ENCODE measurements around the gene ZP3. TPM values are rescaled to one million over a fixed set of nuclear protein-coding genes. Genes with fewer than 3 reads are reported as not detected.
"Not testable (repeated sequence)": the region's sequence is repeated elsewhere in the genome, so short reads cannot be mapped to it uniquely, and the experiment has no call there.

Gene ZP3
- total and polyA plus RNA-seq, 8 donors: 1.0 to 13.8 (median 3.1) TPM

DNA sequence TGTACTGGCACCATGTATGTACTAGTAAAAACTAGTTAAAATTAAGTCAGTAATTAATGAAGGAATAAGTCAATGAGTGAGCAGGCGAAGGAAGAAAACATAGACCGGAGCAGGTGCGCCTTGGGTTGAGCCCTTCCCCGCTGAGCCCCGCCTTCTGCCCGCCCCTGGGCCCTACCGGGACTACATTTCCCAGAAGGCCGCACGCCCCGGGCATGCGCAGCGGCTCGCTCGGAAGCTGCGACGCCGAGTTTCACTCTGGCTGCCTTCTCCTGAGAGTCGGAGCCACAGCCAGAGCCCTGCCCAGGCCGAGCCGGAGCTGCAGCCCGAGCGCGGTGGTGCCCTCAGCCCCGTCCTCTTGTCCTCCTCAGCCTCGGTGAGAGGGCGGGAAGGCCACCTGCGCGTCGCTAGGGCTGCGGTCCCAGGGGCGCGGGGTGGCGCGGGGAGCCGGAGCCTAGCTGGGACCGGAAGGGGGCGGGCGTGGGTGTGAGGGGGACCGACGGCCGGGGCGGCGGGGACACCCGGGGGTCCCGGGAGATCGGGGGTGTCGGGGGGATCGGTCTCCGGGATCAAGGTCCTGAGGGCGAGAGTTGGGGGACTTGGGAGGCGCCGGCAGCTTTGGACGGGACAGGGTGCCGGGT is 36.8 kb downstream of the ZP3 start, which contains the start of gene DTX2:
Gene DTX2 (plus strand): TSS at position 246 of the 638 bp plus-strand sequence. CDS start 18,801 bp downstream, outside the sequence.
- H3K36me3 ChIP-seq; H3K27ac ChIP-seq; H3K4me1 ChIP-seq; H3K27me3 ChIP-seq; H3K9me3 ChIP-seq; intact Hi-C loops (cut with DNase I): not testable (repeated sequence)
- ATAC-seq (peak; percentile 97), DNase-seq (peak in 1 of 4 donors; percentile 81)
- H3K4me3 ChIP-seq: peak within 1 kb of the TSS; percentile 21 to 42

- ATAC-seq: peak; percentile 49
- H3K9me3 ChIP-seq; intact Hi-C loops (cut with DNase I); H3K4me1 ChIP-seq; DNase-seq; H3K27ac ChIP-seq; H3K4me3 ChIP-seq; H3K36me3 ChIP-seq; H3K27me3 ChIP-seq: not testable (repeated sequence)
Measured at GRCh38 chr7:76462271-76462882, 37.6 kb downstream of the ZP3 start.

- H3K9me3 ChIP-seq; intact Hi-C loops (cut with DNase I); DNase-seq; H3K27me3 ChIP-seq; H3K27ac ChIP-seq; H3K4me1 ChIP-seq; ATAC-seq; H3K36me3 ChIP-seq; H3K4me3 ChIP-seq: not testable (repeated sequence)
Measured at GRCh38 chr7:76464959-76465358, 40.2 kb downstream of the ZP3 start.

- ATAC-seq: peak; percentile 1
- DNase-seq; H3K27ac ChIP-seq; H3K27me3 ChIP-seq; H3K36me3 ChIP-seq; H3K9me3 ChIP-seq; H3K4me3 ChIP-seq; H3K4me1 ChIP-seq; intact Hi-C loops (cut with DNase I): not testable (repeated sequence)
Measured at GRCh38 chr7:76465950-76466349, 41.2 kb downstream of the ZP3 start.

DNA sequence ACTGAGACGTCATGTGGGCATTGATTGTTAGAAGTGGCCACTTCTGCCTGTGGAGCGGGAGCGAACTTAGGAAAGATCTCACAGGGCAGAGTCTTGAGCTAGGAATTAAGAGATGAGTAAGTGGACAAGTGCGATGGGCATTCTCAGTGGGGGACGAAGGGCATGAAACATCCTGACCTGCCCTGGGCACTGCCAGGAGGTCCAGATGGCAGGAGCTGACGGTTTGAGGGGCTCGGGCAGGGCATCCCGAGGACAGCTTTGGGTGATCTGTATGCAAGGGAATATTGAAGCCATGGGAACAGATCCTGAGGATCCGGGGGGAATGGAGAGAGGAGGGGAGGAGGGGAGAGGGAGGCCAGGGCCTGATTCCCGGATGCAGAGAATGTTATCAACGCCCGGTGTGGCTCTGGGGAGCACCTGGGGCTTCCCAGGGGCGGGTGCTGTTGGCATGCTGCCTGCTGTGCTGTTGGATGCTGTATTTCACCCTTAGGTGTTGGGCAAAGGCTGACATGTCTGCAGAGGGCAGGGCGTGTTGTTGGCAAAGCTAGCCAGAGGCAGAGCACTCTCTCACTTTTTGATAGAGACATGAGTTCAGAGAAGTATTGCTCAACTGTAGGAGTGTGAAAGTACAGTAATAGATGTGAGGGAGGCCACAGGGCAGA is 43.1 kb downstream of the ZP3 start:
- H3K9me3 ChIP-seq; H3K36me3 ChIP-seq; H3K4me3 ChIP-seq; H3K27ac ChIP-seq; H3K27me3 ChIP-seq; intact Hi-C loops (cut with DNase I); H3K4me1 ChIP-seq: not testable (repeated sequence)
- peak in 2 of 4 donors; percentile 46 to 79 for DNase-seq
- peak; percentile 86 for ATAC-seq

DNA sequence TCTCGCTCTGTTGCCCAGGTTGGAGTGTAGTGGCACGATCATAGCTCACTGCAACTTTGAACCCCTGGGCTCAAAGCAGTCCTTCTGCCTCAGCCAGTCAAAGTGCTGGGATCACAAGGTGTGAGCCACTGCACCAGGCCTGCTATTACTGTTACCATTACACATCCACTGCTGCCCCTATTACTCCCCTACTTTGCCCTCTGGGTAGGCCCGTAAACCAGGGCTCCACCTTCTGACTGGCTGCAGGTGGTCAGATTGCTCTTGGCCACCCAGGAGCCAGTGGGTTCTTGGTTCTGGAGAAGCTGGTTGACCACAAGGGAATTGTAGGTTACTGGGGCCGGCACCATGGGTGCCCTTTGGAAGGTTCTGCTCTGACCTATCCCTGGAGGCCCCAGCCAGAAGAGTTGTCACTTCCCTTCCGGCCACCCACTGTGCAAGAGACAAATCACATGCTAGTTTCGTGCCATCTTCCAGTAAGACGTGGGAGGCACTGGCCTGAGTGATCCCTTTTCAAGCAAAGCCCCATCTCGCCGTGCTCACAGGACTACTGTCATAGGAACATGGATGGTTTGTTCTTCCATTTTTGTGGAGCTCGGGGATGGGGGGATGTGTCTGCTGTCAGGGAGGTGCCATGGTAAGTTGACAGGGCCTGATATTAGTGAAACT is 46.9 kb downstream of the ZP3 start:
- peak; percentile 25 for ATAC-seq
- H3K27ac ChIP-seq; H3K9me3 ChIP-seq; intact Hi-C loops (cut with DNase I); H3K27me3 ChIP-seq; H3K4me1 ChIP-seq; H3K4me3 ChIP-seq: not testable (repeated sequence)
- H3K36me3 ChIP-seq: peaks cover 0 to 12% of the 10 kb centered on the region in 2 donors
- DNase-seq: peak in 1 of 4 donors; percentile 38

DNA sequence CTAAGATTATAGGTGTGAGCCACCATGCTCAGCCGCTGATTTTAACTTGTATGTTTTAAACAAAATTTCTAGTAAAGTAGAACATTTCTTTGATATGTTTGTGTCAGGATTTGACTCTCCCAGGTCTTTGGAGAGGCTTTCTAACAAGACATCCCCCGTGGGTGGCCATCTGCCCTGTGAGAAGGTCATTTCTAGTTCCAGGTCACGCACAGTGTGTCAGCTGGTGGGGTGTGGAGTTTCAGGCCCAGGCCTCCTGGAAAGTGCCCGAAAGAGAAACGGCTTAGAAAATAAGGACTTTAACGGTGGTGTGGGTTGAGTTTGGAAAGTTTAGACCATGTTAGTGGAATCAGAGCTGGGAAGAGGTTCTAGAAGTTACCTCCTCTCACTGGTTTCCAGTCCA is 48.3 kb downstream of the ZP3 start:
- H3K9me3 ChIP-seq; H3K27ac ChIP-seq; H3K4me3 ChIP-seq; ATAC-seq; H3K4me1 ChIP-seq; H3K27me3 ChIP-seq; DNase-seq; intact Hi-C loops (cut with DNase I): not testable (repeated sequence)
- peaks cover 0 to 11% of the 10 kb centered on the region in 2 donors for H3K36me3 ChIP-seq

GRCh38 chr7:76476280-76476679 is 51.5 kb downstream of the ZP3 start:
- H3K9me3 ChIP-seq; H3K4me3 ChIP-seq; H3K27ac ChIP-seq; ATAC-seq; H3K27me3 ChIP-seq; intact Hi-C loops (cut with DNase I); DNase-seq; H3K4me1 ChIP-seq: not testable (repeated sequence)
- peaks cover 0 to 23% of the 10 kb centered on the region in 2 donors for H3K36me3 ChIP-seq

- DNase-seq; H3K27ac ChIP-seq; H3K9me3 ChIP-seq; intact Hi-C loops (cut with DNase I); H3K4me1 ChIP-seq; H3K27me3 ChIP-seq; ATAC-seq; H3K4me3 ChIP-seq: not testable (repeated sequence)
- H3K36me3 ChIP-seq: peaks cover 0 to 25% of the 10 kb centered on the region in 2 donors
Measured at GRCh38 chr7:76476742-76477474, 52.2 kb downstream of the ZP3 start.

- DNase-seq; H3K9me3 ChIP-seq; H3K4me3 ChIP-seq; ATAC-seq; H3K27me3 ChIP-seq; H3K4me1 ChIP-seq; intact Hi-C loops (cut with DNase I); H3K27ac ChIP-seq: not testable (repeated sequence)
- H3K36me3 ChIP-seq: peaks cover 0 to 41% of the 10 kb centered on the region in 2 donors
Measured at GRCh38 chr7:76479628-76480027, 54.9 kb downstream of the ZP3 start.

DNA sequence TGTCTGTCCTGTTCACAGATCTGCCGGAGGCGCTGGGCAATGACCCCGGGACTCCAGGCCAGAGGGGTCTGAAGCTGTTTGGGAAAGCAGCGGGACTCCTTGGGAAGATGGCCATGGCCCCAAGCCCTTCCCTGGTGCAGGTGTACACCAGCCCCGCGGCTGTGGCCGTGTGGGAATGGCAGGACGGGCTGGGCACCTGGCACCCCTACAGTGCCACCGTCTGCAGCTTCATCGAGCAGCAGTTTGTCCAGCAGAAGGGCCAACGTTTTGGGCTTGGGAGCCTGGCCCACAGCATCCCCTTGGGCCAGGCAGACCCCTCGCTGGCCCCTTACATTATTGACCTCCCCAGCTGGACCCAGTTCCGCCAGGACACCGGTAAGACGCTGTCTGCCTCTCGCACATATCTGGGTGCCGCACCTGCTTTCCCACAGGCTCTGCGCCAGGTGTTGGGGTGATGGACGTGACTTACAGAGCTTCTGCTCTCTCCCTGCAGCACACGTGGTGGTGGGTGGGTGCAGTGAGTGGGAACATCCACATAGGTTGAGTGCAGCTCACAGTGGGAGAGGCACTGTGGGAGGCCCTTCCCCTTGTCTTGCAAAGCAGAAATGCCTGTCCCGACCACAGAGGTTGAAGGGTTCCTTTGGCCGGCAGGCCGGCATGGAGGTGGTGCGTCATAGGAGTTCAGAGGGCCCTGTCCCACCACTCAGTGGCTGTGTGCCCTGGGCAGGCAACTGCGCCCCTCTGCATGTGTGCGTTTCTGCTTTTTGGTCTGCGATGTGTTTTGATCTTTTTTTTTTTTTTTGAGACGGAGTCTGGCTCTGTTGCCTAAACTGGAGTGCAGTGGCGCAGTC is 55.9 kb downstream of the ZP3 start:
- H3K9me3 ChIP-seq; H3K4me3 ChIP-seq; H3K27me3 ChIP-seq; ATAC-seq; H3K4me1 ChIP-seq; H3K27ac ChIP-seq; intact Hi-C loops (cut with DNase I): not testable (repeated sequence)
- DNase-seq: peak in 1 of 4 donors; percentile 61
- peaks cover 0 to 37% of the 10 kb centered on the region in 2 donors for H3K36me3 ChIP-seq

GRCh38 chr7:76482660-76483059 is 57.9 kb downstream of the ZP3 start:
- peaks cover 0 to 37% of the 10 kb centered on the region in 2 donors for H3K36me3 ChIP-seq
- H3K9me3 ChIP-seq; H3K27ac ChIP-seq; H3K4me3 ChIP-seq; ATAC-seq; H3K27me3 ChIP-seq; intact Hi-C loops (cut with DNase I); H3K4me1 ChIP-seq: not testable (repeated sequence)
- peak in 1 of 4 donors; percentile 69 for DNase-seq
